ENCODE results near the gene ACSL5. TPM values are rescaled to one million over a fixed set of nuclear protein-coding genes. Genes with fewer than 3 reads are reported as not detected.

Gene ACSL5
- polyA plus RNA-seq, 2 donors: 3.6 to 5.6 TPM

GRCh38 chr10:112348759-112349158 lies 25.2 kb upstream of the ACSL5 start:
- 60 to 74% methylated on average over 1 of the region's 1 CpG for WGBS, 2 donors
- Histone ChIP-seq H3K4me3 (ENCODE audit: low read depth in 1 of 2, low read length in 2 of 2) (no peak overlapping the region), H3K27ac (ENCODE audit: low read depth in 2 of 2, low read length in 1 of 2) (no peak overlapping the region), H3K9me3 (ENCODE audit: control insufficient read depth in 2 of 2, insufficient read depth in 1 of 2, low read depth in 1 of 2, low read length in 1 of 2) (no peaks in the 10 kb centered on the region), H3K4me1 (ENCODE audit: control insufficient read depth in 2 of 2, insufficient read depth in 2 of 2, low read length in 1 of 2) (no peaks in the 10 kb centered on the region), H3K36me3 (ENCODE audit: control insufficient read depth in 2 of 2, insufficient read depth in 2 of 2, low read length in 1 of 2) (no peaks in the 10 kb centered on the region), H3K27me3 (ENCODE audit: control insufficient read depth in 1 of 2, insufficient read depth in 2 of 2, low read length in 2 of 2) (no peaks in the 10 kb centered on the region)

GRCh38 chr10:112349521-112350085 lies 24.3 kb upstream of the ACSL5 start:
- Histone ChIP-seq H3K4me1 (ENCODE audit: control insufficient read depth in 2 of 2, insufficient read depth in 2 of 2, low read length in 1 of 2) (no peaks in the 10 kb centered on the region), H3K9me3 (ENCODE audit: control insufficient read depth in 2 of 2, insufficient read depth in 1 of 2, low read depth in 1 of 2, low read length in 1 of 2) (no peaks in the 10 kb centered on the region), H3K27ac (ENCODE audit: low read depth in 2 of 2, low read length in 1 of 2) (no peak overlapping the region), H3K4me3 (ENCODE audit: low read depth in 1 of 2, low read length in 2 of 2) (no peak overlapping the region), H3K27me3 (ENCODE audit: control insufficient read depth in 1 of 2, insufficient read depth in 2 of 2, low read length in 2 of 2) (no peaks in the 10 kb centered on the region), H3K36me3 (ENCODE audit: control insufficient read depth in 2 of 2, insufficient read depth in 2 of 2, low read length in 1 of 2) (no peaks in the 10 kb centered on the region)
- 91 to 94% methylated on average over 45 to 46 of the region's 46 CpGs for WGBS, 2 donors

DNA sequence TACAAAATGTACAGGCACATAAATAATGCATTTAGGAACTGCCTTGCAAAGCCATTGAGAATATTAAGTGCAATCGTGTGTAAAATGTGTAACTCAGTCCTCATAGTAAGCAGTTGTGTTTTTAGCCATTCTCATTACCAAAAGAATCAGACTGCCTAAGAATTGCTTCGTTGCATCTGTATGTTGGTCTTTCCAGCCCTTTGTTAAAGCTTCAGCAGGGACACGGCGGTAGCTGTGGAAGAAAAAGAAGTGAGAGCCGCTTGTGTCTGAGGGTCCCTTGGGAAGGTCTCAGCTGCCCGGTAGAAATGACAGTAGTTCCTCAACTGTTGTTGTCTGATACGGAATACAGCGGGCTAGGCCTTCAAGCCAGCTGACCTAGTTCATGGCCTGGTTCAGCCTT lies 22.8 kb upstream of the ACSL5 start:
- no peak overlapping the region for H3K27ac ChIP-seq (ENCODE audit: low read depth in 2 of 2, low read length in 1 of 2)
- no peaks in the 10 kb centered on the region for H3K9me3 ChIP-seq (ENCODE audit: control insufficient read depth in 2 of 2, insufficient read depth in 1 of 2, low read depth in 1 of 2, low read length in 1 of 2)
- WGBS, 2 donors: 91% methylated on average over 8 of the region's 8 CpGs
- H3K36me3 ChIP-seq (ENCODE audit: control insufficient read depth in 2 of 2, insufficient read depth in 2 of 2, low read length in 1 of 2): no peaks in the 10 kb centered on the region
- no peak overlapping the region for H3K4me3 ChIP-seq (ENCODE audit: low read depth in 1 of 2, low read length in 2 of 2)
- no peaks in the 10 kb centered on the region for H3K27me3 ChIP-seq (ENCODE audit: control insufficient read depth in 1 of 2, insufficient read depth in 2 of 2, low read length in 2 of 2)
- H3K4me1 ChIP-seq (ENCODE audit: control insufficient read depth in 2 of 2, insufficient read depth in 2 of 2, low read length in 1 of 2): no peaks in the 10 kb centered on the region

GRCh38 chr10:112352044-112352443 lies 21.9 kb upstream of the ACSL5 start:
- H3K36me3 ChIP-seq (ENCODE audit: control insufficient read depth in 2 of 2, insufficient read depth in 2 of 2, low read length in 1 of 2): no peaks in the 10 kb centered on the region
- WGBS, 2 donors: 77% methylated on average over 3 of the region's 3 CpGs
- H3K4me1 ChIP-seq (ENCODE audit: control insufficient read depth in 2 of 2, insufficient read depth in 2 of 2, low read length in 1 of 2): no peaks in the 10 kb centered on the region
- H3K4me3 ChIP-seq (ENCODE audit: low read depth in 1 of 2, low read length in 2 of 2): no peak overlapping the region
- H3K27ac ChIP-seq (ENCODE audit: low read depth in 2 of 2, low read length in 1 of 2): no peak overlapping the region
- no peaks in the 10 kb centered on the region for H3K9me3 ChIP-seq (ENCODE audit: control insufficient read depth in 2 of 2, insufficient read depth in 1 of 2, low read depth in 1 of 2, low read length in 1 of 2)
- no peaks in the 10 kb centered on the region for H3K27me3 ChIP-seq (ENCODE audit: control insufficient read depth in 1 of 2, insufficient read depth in 2 of 2, low read length in 2 of 2)

DNA sequence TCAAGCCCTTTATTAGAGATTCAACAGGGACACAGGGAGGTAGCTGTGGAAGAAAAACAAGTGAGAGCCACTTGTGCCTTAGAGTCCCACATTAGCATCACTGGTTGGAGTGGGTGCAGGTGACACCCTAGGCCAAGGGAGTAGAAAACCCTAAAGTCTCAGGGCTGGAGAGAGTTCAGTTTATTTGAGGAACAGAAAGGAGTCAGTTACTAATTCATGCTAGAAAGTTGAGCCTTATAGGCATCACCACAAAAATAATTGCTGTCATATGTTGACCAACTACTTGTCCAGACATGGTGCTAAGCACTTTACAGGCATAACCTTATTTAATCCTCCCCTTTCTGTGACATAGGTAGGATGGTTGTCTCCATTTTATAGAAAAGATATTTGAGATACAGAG lies 20.9 kb upstream of the ACSL5 start:
- no peaks in the 10 kb centered on the region for H3K4me1 ChIP-seq (ENCODE audit: control insufficient read depth in 2 of 2, insufficient read depth in 2 of 2, low read length in 1 of 2)
- no peak overlapping the region for H3K4me3 ChIP-seq (ENCODE audit: low read depth in 1 of 2, low read length in 2 of 2)
- H3K27ac ChIP-seq (ENCODE audit: low read depth in 2 of 2, low read length in 1 of 2): no peak overlapping the region
- H3K36me3 ChIP-seq (ENCODE audit: control insufficient read depth in 2 of 2, insufficient read depth in 2 of 2, low read length in 1 of 2): no peaks in the 10 kb centered on the region
- no peaks in the 10 kb centered on the region for H3K27me3 ChIP-seq (ENCODE audit: control insufficient read depth in 1 of 2, insufficient read depth in 2 of 2, low read length in 2 of 2)
- no peaks in the 10 kb centered on the region for H3K9me3 ChIP-seq (ENCODE audit: control insufficient read depth in 2 of 2, insufficient read depth in 1 of 2, low read depth in 1 of 2, low read length in 1 of 2)

- WGBS, 2 donors: 68 to 69% methylated on average over 5 of the region's 5 CpGs
- Histone ChIP-seq H3K27ac (ENCODE audit: low read depth in 2 of 2, low read length in 1 of 2) (no peak overlapping the region), H3K4me3 (ENCODE audit: low read depth in 1 of 2, low read length in 2 of 2) (no peak overlapping the region), H3K27me3 (ENCODE audit: control insufficient read depth in 1 of 2, insufficient read depth in 2 of 2, low read length in 2 of 2) (no peaks in the 10 kb centered on the region), H3K36me3 (ENCODE audit: control insufficient read depth in 2 of 2, insufficient read depth in 2 of 2, low read length in 1 of 2) (no peaks in the 10 kb centered on the region), H3K9me3 (ENCODE audit: control insufficient read depth in 2 of 2, insufficient read depth in 1 of 2, low read depth in 1 of 2, low read length in 1 of 2) (no peaks in the 10 kb centered on the region), H3K4me1 (ENCODE audit: control insufficient read depth in 2 of 2, insufficient read depth in 2 of 2, low read length in 1 of 2) (no peaks in the 10 kb centered on the region)
Measured at GRCh38 chr10:112356686-112357085, 17.2 kb upstream of the ACSL5 start.

- Histone ChIP-seq H3K4me1 (ENCODE audit: control insufficient read depth in 2 of 2, insufficient read depth in 2 of 2, low read length in 1 of 2) (no peaks in the 10 kb centered on the region), H3K27ac (ENCODE audit: low read depth in 2 of 2, low read length in 1 of 2) (no peak overlapping the region), H3K4me3 (ENCODE audit: low read depth in 1 of 2, low read length in 2 of 2) (no peak overlapping the region), H3K9me3 (ENCODE audit: control insufficient read depth in 2 of 2, insufficient read depth in 1 of 2, low read depth in 1 of 2, low read length in 1 of 2) (no peaks in the 10 kb centered on the region), H3K27me3 (ENCODE audit: control insufficient read depth in 1 of 2, insufficient read depth in 2 of 2, low read length in 2 of 2) (no peaks in the 10 kb centered on the region), H3K36me3 (ENCODE audit: control insufficient read depth in 2 of 2, insufficient read depth in 2 of 2, low read length in 1 of 2) (no peaks in the 10 kb centered on the region)
- 68 to 79% methylated on average over 8 of the region's 8 CpGs for WGBS, 2 donors
Measured at GRCh38 chr10:112359606-112360307, 14.2 kb upstream of the ACSL5 start.

DNA sequence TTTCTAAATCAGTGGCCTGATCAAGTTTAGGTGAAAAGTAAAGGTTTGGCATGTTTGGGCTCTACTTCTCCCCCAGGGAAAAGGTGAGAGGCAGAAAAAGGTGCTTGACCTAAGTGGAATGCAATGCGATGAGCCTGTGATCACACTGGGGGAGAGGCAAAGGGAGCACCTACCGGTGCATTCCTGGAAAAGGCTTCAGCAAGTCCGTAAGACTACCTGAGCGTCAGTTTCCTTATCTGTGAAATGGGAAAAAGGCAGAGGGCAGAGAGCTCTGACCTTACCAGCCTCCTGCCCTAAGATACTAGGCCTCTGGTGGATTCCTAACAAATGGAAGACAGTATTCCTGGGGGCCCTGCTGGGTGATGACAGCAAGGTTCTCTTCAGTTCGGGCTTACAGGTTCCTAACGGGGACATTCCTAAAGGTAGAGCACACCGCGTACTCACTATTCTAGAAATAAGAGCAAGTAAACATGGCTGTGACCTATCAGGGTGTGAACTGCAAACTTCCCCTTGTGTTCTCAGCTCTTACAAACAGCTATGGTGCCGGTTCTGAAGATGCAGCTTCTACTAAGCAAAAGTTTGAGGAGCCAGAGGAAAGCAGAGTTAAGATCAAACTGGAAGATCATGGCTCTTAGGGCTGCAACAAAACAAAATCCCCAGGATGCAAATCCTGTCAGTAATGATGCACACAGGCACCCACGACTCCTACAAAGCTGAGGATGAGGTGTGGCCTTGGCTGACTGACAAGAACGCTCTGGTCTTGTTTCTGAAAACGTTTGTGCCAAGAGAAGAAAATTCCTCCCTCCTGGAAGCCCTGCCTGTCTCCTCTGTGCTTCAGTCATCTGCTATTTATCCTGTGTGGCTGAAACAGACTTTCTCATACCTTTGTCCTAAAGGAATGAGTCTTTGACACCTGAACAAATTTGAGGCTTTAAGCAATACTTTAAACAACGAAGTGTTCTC lies 13.3 kb upstream of the ACSL5 start:
- no peaks in the 10 kb centered on the region for H3K36me3 ChIP-seq (ENCODE audit: control insufficient read depth in 2 of 2, insufficient read depth in 2 of 2, low read length in 1 of 2)
- peak overlapping the region in 1 of 2 donors; percentile 20 for H3K27ac ChIP-seq (ENCODE audit: low read depth in 2 of 2, low read length in 1 of 2)
- no peaks in the 10 kb centered on the region for H3K27me3 ChIP-seq (ENCODE audit: control insufficient read depth in 1 of 2, insufficient read depth in 2 of 2, low read length in 2 of 2)
- no peaks in the 10 kb centered on the region for H3K4me1 ChIP-seq (ENCODE audit: control insufficient read depth in 2 of 2, insufficient read depth in 2 of 2, low read length in 1 of 2)
- 54 to 55% methylated on average over 13 of the region's 13 CpGs for WGBS, 2 donors
- no peak overlapping the region for H3K4me3 ChIP-seq (ENCODE audit: low read depth in 1 of 2, low read length in 2 of 2)
- H3K9me3 ChIP-seq (ENCODE audit: control insufficient read depth in 2 of 2, insufficient read depth in 1 of 2, low read depth in 1 of 2, low read length in 1 of 2): no peaks in the 10 kb centered on the region

DNA sequence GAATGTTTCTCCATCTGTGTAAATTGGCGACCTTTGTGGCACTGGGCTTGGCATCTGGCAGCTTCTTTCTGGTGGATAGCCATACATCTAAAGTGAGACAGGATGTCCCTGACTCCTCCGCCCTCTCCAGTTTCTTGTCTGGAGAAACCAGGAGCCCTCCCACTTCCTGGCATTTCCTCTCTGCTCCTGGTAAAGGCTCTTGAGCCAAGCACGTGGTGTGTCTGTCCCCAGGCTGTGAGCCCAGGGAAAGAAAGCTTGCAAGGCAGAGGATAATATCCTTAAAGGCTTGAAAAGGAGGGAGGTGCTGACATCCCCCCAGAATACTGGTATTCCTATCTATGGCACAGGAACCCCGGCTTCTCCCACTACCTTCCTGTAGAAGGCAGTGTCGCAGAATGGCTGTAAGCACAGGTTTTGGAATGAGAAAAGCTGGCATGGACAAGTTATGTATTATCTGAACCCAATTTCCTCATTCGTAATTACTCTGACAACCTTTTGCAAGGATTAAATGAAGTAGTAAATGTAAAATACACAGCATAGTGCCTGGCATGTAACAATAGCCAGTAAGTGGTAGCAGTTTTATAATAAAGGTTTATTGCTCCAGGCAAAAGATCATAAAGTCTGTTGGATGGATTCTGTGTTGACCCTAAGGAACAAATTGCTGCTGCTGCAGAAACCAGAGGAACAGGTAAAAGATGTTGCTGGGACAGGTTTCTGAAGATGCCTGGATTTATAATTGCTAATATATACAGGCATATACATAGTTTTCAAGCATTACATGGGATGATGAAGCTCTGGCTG lies 11.8 kb upstream of the ACSL5 start:
- Histone ChIP-seq H3K9me3 (ENCODE audit: control insufficient read depth in 2 of 2, insufficient read depth in 1 of 2, low read depth in 1 of 2, low read length in 1 of 2) (no peaks in the 10 kb centered on the region), H3K27me3 (ENCODE audit: control insufficient read depth in 1 of 2, insufficient read depth in 2 of 2, low read length in 2 of 2) (no peaks in the 10 kb centered on the region), H3K36me3 (ENCODE audit: control insufficient read depth in 2 of 2, insufficient read depth in 2 of 2, low read length in 1 of 2) (no peaks in the 10 kb centered on the region), H3K4me3 (ENCODE audit: low read depth in 1 of 2, low read length in 2 of 2) (no peak overlapping the region), H3K4me1 (ENCODE audit: control insufficient read depth in 2 of 2, insufficient read depth in 2 of 2, low read length in 1 of 2) (no peaks in the 10 kb centered on the region), H3K27ac (ENCODE audit: low read depth in 2 of 2, low read length in 1 of 2) (no peak overlapping the region)
- WGBS, 2 donors: 36 to 41% methylated on average over 6 of the region's 6 CpGs

Measured in esophagus (tissue), 2 donors.